ENCODE results near the gene DIAPH1. TPM values are rescaled to one million over a fixed set of nuclear protein-coding genes. Genes with fewer than 3 reads are reported as not detected.

DIAPH1 gene
- total RNA-seq, 1 donor from 2014 or later = 149 TPM

GRCh38 chr5:141654298-141654697 is 35.5 kb upstream of the DIAPH1 start:
- no peak for DNase-seq (ENCODE audit: low spot score)
- no peak overlapping the region for H3K4me3 Mint-ChIP-seq (ENCODE audit: unreplicated experiment)
- peaks cover 25% of the 10 kb centered on the region for H3K4me1 Mint-ChIP-seq (ENCODE audit: unreplicated experiment)
- no peaks in the 10 kb centered on the region for H3K9me3 Mint-ChIP-seq (ENCODE audit: unreplicated experiment)
- peaks cover 73% of the 10 kb centered on the region for H3K36me3 Mint-ChIP-seq (ENCODE audit: low read depth, unreplicated experiment)
- peaks cover 26% of the 10 kb centered on the region for H3K27me3 Mint-ChIP-seq (ENCODE audit: unreplicated experiment)
- TF ChIP-seq CTCF (IDR thresholded peaks at IDR 0.05; ENCODE audit: unreplicated experiment) = no peak
- H3K27ac Mint-ChIP-seq (ENCODE audit: unreplicated experiment) = no peak overlapping the region

GRCh38 chr5:141651728-141652105 is 32.9 kb upstream of the DIAPH1 start:
- peak overlapping the region; percentile 74 for H3K27ac Mint-ChIP-seq (ENCODE audit: unreplicated experiment)
- DNase-seq (ENCODE audit: low spot score) = no peak
- no peaks in the 10 kb centered on the region for H3K9me3 Mint-ChIP-seq (ENCODE audit: unreplicated experiment)
- peaks cover 23% of the 10 kb centered on the region for H3K27me3 Mint-ChIP-seq (ENCODE audit: unreplicated experiment)
- H3K4me3 Mint-ChIP-seq (ENCODE audit: unreplicated experiment) = peak overlapping the region; percentile 81
- peaks cover 61% of the 10 kb centered on the region for H3K36me3 Mint-ChIP-seq (ENCODE audit: low read depth, unreplicated experiment)
- peaks cover 24% of the 10 kb centered on the region for H3K4me1 Mint-ChIP-seq (ENCODE audit: unreplicated experiment)
- TF ChIP-seq CTCF (IDR thresholded peaks at IDR 0.05; ENCODE audit: unreplicated experiment) = no peak

- H3K4me1 Mint-ChIP-seq (ENCODE audit: unreplicated experiment) = peaks cover 24% of the 10 kb centered on the region
- H3K36me3 Mint-ChIP-seq (ENCODE audit: low read depth, unreplicated experiment) = peaks cover 61% of the 10 kb centered on the region
- peak; percentile 96 for DNase-seq (ENCODE audit: low spot score)
- peak within 1 kb of the TSS; percentile 96 for H3K4me3 Mint-ChIP-seq (ENCODE audit: unreplicated experiment)
- H3K27ac Mint-ChIP-seq (ENCODE audit: unreplicated experiment) = peak within 1 kb of the TSS; percentile 74
- no peak for TF ChIP-seq CTCF (IDR thresholded peaks at IDR 0.05; ENCODE audit: unreplicated experiment)
- no peaks in the 10 kb centered on the region for H3K9me3 Mint-ChIP-seq (ENCODE audit: unreplicated experiment)
- peaks cover 21% of the 10 kb centered on the region for H3K27me3 Mint-ChIP-seq (ENCODE audit: unreplicated experiment)
These were observed 32.3 kb upstream of the DIAPH1 start, which contains the start of gene FCHSD1 for GRCh38 chr5:141650851-141651727. Gene FCHSD1 (minus strand): TSS chr5:141651418. CDS start chr5:141651368, 50 bp downstream.

- Mint-ChIP-seq H3K4me3 (ENCODE audit: unreplicated experiment) (peak overlapping the region; percentile 85), H3K9me3 (ENCODE audit: unreplicated experiment) (no peaks in the 10 kb centered on the region), H3K36me3 (ENCODE audit: low read depth, unreplicated experiment) (peaks cover 55% of the 10 kb centered on the region), H3K4me1 (ENCODE audit: unreplicated experiment) (peaks cover 19% of the 10 kb centered on the region), H3K27me3 (ENCODE audit: unreplicated experiment) (peaks cover 15% of the 10 kb centered on the region), H3K27ac (ENCODE audit: unreplicated experiment) (no peak overlapping the region)
- no peak for TF ChIP-seq CTCF (IDR thresholded peaks at IDR 0.05; ENCODE audit: unreplicated experiment)
- DNase-seq (ENCODE audit: low spot score) = no peak
These were observed 31.2 kb upstream of the DIAPH1 start for GRCh38 chr5:141649972-141650371.

GRCh38 chr5:141649056-141649688 is 30.4 kb upstream of the DIAPH1 start:
- Mint-ChIP-seq H3K9me3 (ENCODE audit: unreplicated experiment) (no peaks in the 10 kb centered on the region), H3K4me1 (ENCODE audit: unreplicated experiment) (peaks cover 19% of the 10 kb centered on the region), H3K36me3 (ENCODE audit: low read depth, unreplicated experiment) (peaks cover 51% of the 10 kb centered on the region), H3K4me3 (ENCODE audit: unreplicated experiment) (no peak overlapping the region), H3K27ac (ENCODE audit: unreplicated experiment) (peak overlapping the region; percentile 67), H3K27me3 (ENCODE audit: unreplicated experiment) (peaks cover 12% of the 10 kb centered on the region)
- DNase-seq (ENCODE audit: low spot score) = no peak
- TF ChIP-seq CTCF (IDR thresholded peaks at IDR 0.05; ENCODE audit: unreplicated experiment) = no peak
